Jurkat, Clone E6-1 (cell line): Measurements from ENCODE around the gene METTL6.
"Not testable (repeated sequence)": the region's sequence is repeated elsewhere in the genome, so short reads cannot be mapped to it uniquely, and the experiment has no call there.

Source experiments
- DNase-seq: peaks from one replicate; pipeline ENCODE4 v3.0.0-alpha.2; 2011; ENCODE audit warnings: low read depth, low spot score
- H3K4me3 ChIP-seq: 2 replicates; pipeline ENCODE4 v1.5.1; 2011; ENCODE audit warnings: mild to moderate bottlenecking, low read length, control low read depth, moderate library complexity

METTL6 gene

GRCh38 chr3:15409774-15410173 lies 17.6 kb downstream of the METTL6 start:
- no peak overlapping the region for H3K4me3 ChIP-seq
- no peak for DNase-seq

- no peak overlapping the region for H3K4me3 ChIP-seq
- DNase-seq: no peak
Measured at GRCh38 chr3:15409239-15409638, 18.1 kb downstream of the METTL6 start.

- no peak overlapping the region for H3K4me3 ChIP-seq
- peak; percentile 73 for DNase-seq
Measured at GRCh38 chr3:15405448-15406050, 21.8 kb downstream of the METTL6 start.

GRCh38 chr3:15404767-15405166 lies 22.6 kb downstream of the METTL6 start:
- DNase-seq: no peak
- no peak overlapping the region for H3K4me3 ChIP-seq

- no peak for DNase-seq
- H3K4me3 ChIP-seq: no peak overlapping the region
Measured at GRCh38 chr3:15403965-15404364, 23.4 kb downstream of the METTL6 start.

GRCh38 chr3:15403495-15403894 lies 23.8 kb downstream of the METTL6 start:
- no peak for DNase-seq
- no peak overlapping the region for H3K4me3 ChIP-seq

GRCh38 chr3:15401936-15402335 lies 25.4 kb downstream of the METTL6 start:
- no peak overlapping the region for H3K4me3 ChIP-seq
- no peak for DNase-seq

- no peak overlapping the region for H3K4me3 ChIP-seq
- DNase-seq: peak; percentile 55
Measured at GRCh38 chr3:15399970-15400369, 27.4 kb downstream of the METTL6 start.

- DNase-seq: peak; percentile 28
- not testable (repeated sequence) for H3K4me3 ChIP-seq
Measured at GRCh38 chr3:15398731-15399133, 28.6 kb downstream of the METTL6 start.

GRCh38 chr3:15393252-15393651 lies 34.1 kb downstream of the METTL6 start:
- H3K4me3 ChIP-seq, DNase-seq: not testable (repeated sequence)

- no peak for DNase-seq
- no peak overlapping the region for H3K4me3 ChIP-seq
Measured at GRCh38 chr3:15391007-15391406, 36.3 kb downstream of the METTL6 start.

- no peak overlapping the region for H3K4me3 ChIP-seq
- DNase-seq: no peak
Measured at GRCh38 chr3:15390460-15390859, 36.9 kb downstream of the METTL6 start.

- not testable (repeated sequence) for H3K4me3 ChIP-seq
- peak; percentile 22 for DNase-seq
Measured at GRCh38 chr3:15388335-15388734, 39.0 kb downstream of the METTL6 start.

- H3K4me3 ChIP-seq: no peak overlapping the region
- DNase-seq: no peak
Measured at GRCh38 chr3:15387735-15388134, 39.6 kb downstream of the METTL6 start.

GRCh38 chr3:15387171-15387581 lies 40.2 kb downstream of the METTL6 start:
- no peak overlapping the region for H3K4me3 ChIP-seq
- DNase-seq: no peak

- H3K4me3 ChIP-seq, DNase-seq: not testable (repeated sequence)
Measured at GRCh38 chr3:15386654-15386955, 40.7 kb downstream of the METTL6 start.

- H3K4me3 ChIP-seq: no peak overlapping the region
- no peak for DNase-seq
Measured at GRCh38 chr3:15385901-15386653, 41.3 kb downstream of the METTL6 start.

- H3K4me3 ChIP-seq: not testable (repeated sequence)
Measured at GRCh38 chr3:15385238-15385695, 42.1 kb downstream of the METTL6 start.

GRCh38 chr3:15384510-15385237 lies 42.7 kb downstream of the METTL6 start:
- no peak for DNase-seq
- H3K4me3 ChIP-seq: no peak overlapping the region

More at GRCh38 chr3:15385238-15385695, 42.1 kb downstream of the METTL6 start:
- DNase-seq: not testable (repeated sequence)

- H3K4me3 ChIP-seq: no peak overlapping the region
- no peak for DNase-seq
Measured at GRCh38 chr3:15382405-15382923, 44.9 kb downstream of the METTL6 start.
